Caco-2 (cell line): ENCODE results near the gene MBOAT2. TPM values are rescaled to one million over a fixed set of nuclear protein-coding genes. Genes with fewer than 3 reads are reported as not detected.

Experiments
- BruUV-seq: library from RNA; stranded (reverse); fragments of 400-500 nt; replicated peaks from 2 replicates; lab custom pipeline; 2021; lab: Mats Ljungman, UMichigan
- CTCF ChIA-PET: fragments of 300-600 bp; sonication (Branson Sonifier 250); formaldehyde crosslinking; loops from one replicate; lab custom pipeline; 2022; ENCODE audit warnings: antibody characterized with exemption; lab: Charles Lee
- POLR2A ChIA-PET: fragments of 300-600 bp; sonication (Branson Sonifier 250); formaldehyde crosslinking; loops from one replicate; lab custom pipeline; 2022; ENCODE audit warnings: antibody characterized with exemption; lab: Charles Lee
- DNase-seq, 2 experiments: peaks; one replicate each; pipeline versions ENCODE4 v3.0.0 to v3.0.0-alpha.2; 2020 to 2022
- H3K27me3 ChIP-seq: replicated peaks from 2 replicates; pipeline ENCODE4 v1.6.0; 2011; ENCODE audit warnings: low read length; ENCODE audit not compliant: control insufficient read depth, insufficient read depth
- H3K36me3 ChIP-seq: 2 replicates; pipeline ENCODE4 v1.5.1; 2011; ENCODE audit warnings: low read length; ENCODE audit not compliant: control insufficient read depth, insufficient read depth
- H3K4me1 ChIP-seq: fragments of 250-450 bp; sonication (Bioruptor Pico); 2 replicates; pipeline ENCODE4 v1.5.1; 2020; ENCODE audit warnings: mild to moderate bottlenecking
- H3K4me3 ChIP-seq: 2 replicates; pipeline ENCODE4 v1.5.1; 2011; ENCODE audit warnings: low read depth, mild to moderate bottlenecking, control low read depth, low read length
- H3K9me3 ChIP-seq: fragments of 250-450 bp; sonication (Bioruptor Pico); 2 replicates; pipeline ENCODE4 v1.5.1; 2020; ENCODE audit warnings: mild to moderate bottlenecking, moderate library complexity
- H3K27ac Mint-ChIP-seq: one replicate; pipeline ENCODE4 v1.8.0; 2022; ENCODE audit warnings: mixed read lengths; ENCODE audit not compliant: unreplicated experiment
- H3K27me3 Mint-ChIP-seq: one replicate; pipeline ENCODE4 v1.8.0; 2022; ENCODE audit warnings: mixed read lengths; ENCODE audit not compliant: insufficient read depth, unreplicated experiment
- H3K36me3 Mint-ChIP-seq: one replicate; pipeline ENCODE4 v1.8.0; 2022; ENCODE audit warnings: mild to moderate bottlenecking, mixed read lengths; ENCODE audit not compliant: insufficient read depth, unreplicated experiment
- H3K4me1 Mint-ChIP-seq: one replicate; pipeline ENCODE4 v1.8.0; 2022; ENCODE audit warnings: low read depth, mixed read lengths; ENCODE audit not compliant: unreplicated experiment
- H3K4me3 Mint-ChIP-seq: one replicate; pipeline ENCODE4 v1.8.0; 2022; ENCODE audit warnings: mild to moderate bottlenecking, moderate library complexity, mixed read lengths; ENCODE audit not compliant: unreplicated experiment
- H3K9me3 Mint-ChIP-seq: one replicate; pipeline ENCODE4 v1.8.0; 2022; ENCODE audit warnings: mixed read lengths; ENCODE audit not compliant: unreplicated experiment
- CTCF ChIP-seq, 2 experiments: fragments of 200-600 bp in 1 of 2; IDR thresholded peaks; 1 replicate in 1 of 2; 2 replicates in 1 of 2; pipeline versions ENCODE4 v1.5.1 to v1.8.0; 2011 to 2022; ENCODE audit warnings: antibody characterized with exemption in 1 of 2, control low read depth in 1 of 2, inconsistent platforms in 1 of 2, low read depth in 1 of 2, low read length in 1 of 2, mild to moderate bottlenecking in 1 of 2, moderate library complexity in 1 of 2; ENCODE audit not compliant: insufficient read depth in 1 of 2, severe bottlenecking in 1 of 2, unreplicated experiment in 1 of 2
- intact Hi-C: fragments of 100-400 bp; cut with micrococcal nuclease; formaldehyde crosslinking; loops from one replicate; pipeline ENCODE4 v1.10.0; 2022; ENCODE audit not compliant: unreplicated experiment
- total RNA-seq: library from RNA; stranded (reverse); gene quantifications from 2 replicates; pipeline ENCODE4 v1.2.3, GENCODE V29; 2022

MBOAT2 gene
- total RNA-seq, 1 experiment from 2014 or later, result 12.6 TPM

GRCh38 chr2:9032121-9032520 is 28.6 kb upstream of the MBOAT2 start:
- H3K4me3 ChIP-seq, result no peak overlapping the region
- no peaks in the 10 kb centered on the region for H3K4me1 Mint-ChIP-seq
- no peaks in the 10 kb centered on the region for H3K9me3 Mint-ChIP-seq
- H3K4me3 Mint-ChIP-seq, result no peak overlapping the region
- ChIA-PET POLR2A (no interaction called here), CTCF (no interaction called here)
- no peaks in the 10 kb centered on the region for H3K27me3 ChIP-seq
- no peaks in the 10 kb centered on the region for H3K9me3 ChIP-seq
- H3K27ac Mint-ChIP-seq, result no peak overlapping the region
- BruUV-seq, result no TSS peak
- TF ChIP-seq CTCF (IDR thresholded peaks at IDR 0.05; ENCODE audit: insufficient read depth in 1 of 2, low read depth in 1 of 2, low read length in 1 of 2, severe bottlenecking in 1 of 2, unreplicated experiment in 1 of 2), result no peak
- H3K27me3 Mint-ChIP-seq, result peaks cover 10% of the 10 kb centered on the region
- no peaks in the 10 kb centered on the region for H3K36me3 Mint-ChIP-seq
- intact Hi-C loops, result no loop called here
- H3K36me3 ChIP-seq, result no peaks in the 10 kb centered on the region
- DNase-seq, result no peak
- H3K4me1 ChIP-seq, result no peaks in the 10 kb centered on the region

DNA sequence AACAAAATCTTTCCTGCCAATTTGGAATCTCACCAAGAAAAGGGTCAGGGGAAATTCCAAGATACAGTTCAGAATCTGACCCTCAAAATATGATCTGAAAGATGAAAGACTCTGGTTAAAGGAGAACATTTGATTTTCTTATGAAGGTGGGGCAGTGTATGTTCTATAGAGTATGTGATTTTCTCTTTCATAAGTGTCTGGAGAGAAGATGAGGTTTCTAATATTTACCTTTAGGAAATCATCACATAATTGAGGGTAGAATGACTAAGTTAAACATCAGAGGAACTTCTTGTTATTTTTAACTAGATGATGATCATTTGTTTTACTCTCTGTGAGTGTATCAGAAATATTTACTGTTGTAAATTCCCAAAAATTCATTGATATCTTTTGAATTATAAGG is 27.8 kb upstream of the MBOAT2 start:
- peaks cover 3% of the 10 kb centered on the region for H3K4me1 Mint-ChIP-seq
- H3K27me3 Mint-ChIP-seq, result peaks cover 10% of the 10 kb centered on the region
- ChIA-PET CTCF (no interaction called here), POLR2A (no interaction called here)
- no peak overlapping the region for H3K27ac Mint-ChIP-seq
- BruUV-seq, result no TSS peak
- Histone ChIP-seq H3K9me3 (no peaks in the 10 kb centered on the region), H3K27me3 (no peaks in the 10 kb centered on the region), H3K36me3 (no peaks in the 10 kb centered on the region), H3K4me1 (peaks cover 5% of the 10 kb centered on the region), H3K4me3 (no peak overlapping the region)
- no peaks in the 10 kb centered on the region for H3K9me3 Mint-ChIP-seq
- TF ChIP-seq CTCF (IDR thresholded peaks at IDR 0.05; ENCODE audit: insufficient read depth in 1 of 2, low read depth in 1 of 2, low read length in 1 of 2, severe bottlenecking in 1 of 2, unreplicated experiment in 1 of 2), result no peak
- intact Hi-C loops, result no loop called here
- H3K4me3 Mint-ChIP-seq, result no peak overlapping the region
- no peak for DNase-seq
- H3K36me3 Mint-ChIP-seq, result no peaks in the 10 kb centered on the region

DNA sequence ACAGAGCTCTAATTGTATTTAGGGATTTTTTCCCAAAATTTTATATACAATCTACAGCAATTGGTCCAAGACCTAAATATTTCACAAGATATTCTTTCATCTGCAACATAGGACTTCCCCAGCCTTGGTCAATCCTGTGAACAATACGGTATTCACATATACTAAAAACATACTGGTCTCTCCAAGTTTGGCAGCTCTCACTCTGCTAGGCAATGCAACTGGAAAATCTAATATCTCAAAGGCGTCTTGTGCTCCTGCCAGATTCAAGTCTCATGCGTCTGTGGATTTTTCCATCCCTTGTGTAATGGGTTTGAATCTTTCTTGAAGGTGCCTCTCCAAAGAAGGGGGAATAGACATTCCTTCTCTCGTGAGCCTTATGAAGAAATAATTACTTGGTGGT is 27.4 kb upstream of the MBOAT2 start:
- no peak overlapping the region for H3K4me3 ChIP-seq
- H3K4me3 Mint-ChIP-seq, result no peak overlapping the region
- ChIA-PET POLR2A (no interaction called here), CTCF (no interaction called here)
- intact Hi-C loops, result no loop called here
- no peaks in the 10 kb centered on the region for H3K36me3 ChIP-seq
- H3K27me3 Mint-ChIP-seq, result peaks cover 7% of the 10 kb centered on the region
- H3K27ac Mint-ChIP-seq, result no peak overlapping the region
- no peaks in the 10 kb centered on the region for H3K36me3 Mint-ChIP-seq
- no peaks in the 10 kb centered on the region for H3K9me3 ChIP-seq
- TF ChIP-seq CTCF (IDR thresholded peaks at IDR 0.05; ENCODE audit: insufficient read depth in 1 of 2, low read depth in 1 of 2, low read length in 1 of 2, severe bottlenecking in 1 of 2, unreplicated experiment in 1 of 2), result no peak
- H3K27me3 ChIP-seq, result no peaks in the 10 kb centered on the region
- H3K9me3 Mint-ChIP-seq, result no peaks in the 10 kb centered on the region
- H3K4me1 Mint-ChIP-seq, result peaks cover 7% of the 10 kb centered on the region
- DNase-seq, result no peak
- peaks cover 9% of the 10 kb centered on the region for H3K4me1 ChIP-seq
- BruUV-seq, result no TSS peak
